Endothelial cell of umbilical vein (primary cell): Measurements from ENCODE around the gene SYTL3. TPM values are rescaled to one million over a fixed set of nuclear protein-coding genes. Genes with fewer than 3 reads are reported as not detected.
A peak's percentile ranks its signal among the peaks of the same experiment; 100 is the strongest.

Experiments
- BruUV-seq: library from RNA; stranded (reverse); fragments of 400-500 nt; replicated peaks from 2 replicates; lab custom pipeline; 2021; lab: Mats Ljungman, UMichigan
- CTCF ChIA-PET: fragments of 300-600, 350-600 bp; sonication (Branson Sonifier 250); formaldehyde crosslinking; loops from one replicate; lab custom pipeline; 2021; ENCODE audit warnings: antibody characterized with exemption, inconsistent platforms; lab: Charles Lee
- POLR2A ChIA-PET: fragments of 300-600, 350-600 bp; sonication (Branson Sonifier 250); formaldehyde crosslinking; loops from one replicate; lab custom pipeline; 2021; ENCODE audit warnings: antibody characterized with exemption, inconsistent platforms; lab: Charles Lee
- DNase-seq: peaks from one replicate; pipeline ENCODE4 v3.0.0-alpha.2; 2011; ENCODE audit warnings: low read depth, low spot score
- FAIRE-seq: peaks from 2 replicates; lab custom pipeline; 2011; peaks lifted over from hg19 to GRCh38; lab: Jason Lieb, UNC
- H2AFZ ChIP-seq: 2 replicates; pipeline ENCODE4 v1.6.0; 2012; ENCODE audit warnings: low read depth, low read length, control low read depth, inconsistent platforms
- H3K27ac ChIP-seq: 2 replicates; pipeline ENCODE4 v1.5.1; 2011; ENCODE audit warnings: low read depth, mild to moderate bottlenecking, control low read depth, low read length, moderate library complexity; ENCODE audit not compliant: insufficient read depth
- H3K27me3 ChIP-seq, 2 experiments: 2 replicates each; pipeline versions ENCODE4 v1.6.0 to v1.6.1; 2011; ENCODE audit warnings: low read length in 2 of 2, mixed read lengths in 1 of 2; ENCODE audit not compliant: control insufficient read depth in 2 of 2, insufficient read depth in 2 of 2
- H3K36me3 ChIP-seq, 2 experiments: 2 replicates in 1 of 2; 3 replicates in 1 of 2; pipeline ENCODE4 v1.5.1; 2011; ENCODE audit warnings: low read length in 2 of 2, mild to moderate bottlenecking in 1 of 2, moderate library complexity in 1 of 2; ENCODE audit not compliant: control insufficient read depth in 2 of 2, insufficient read depth in 2 of 2; ENCODE audit errors: extremely low read depth in 1 of 2
- H3K4me1 ChIP-seq: 3 replicates; pipeline ENCODE4 v1.5.1; 2011; ENCODE audit warnings: mild to moderate bottlenecking, low read length; ENCODE audit not compliant: control insufficient read depth, insufficient read depth; ENCODE audit errors: extremely low read depth
- H3K4me2 ChIP-seq: 2 replicates; pipeline ENCODE4 v1.6.1; 2011; ENCODE audit warnings: low read length, control low read depth, mixed read lengths; ENCODE audit not compliant: insufficient read depth
- H3K4me3 ChIP-seq, 3 experiments: fragments of 200-600 bp in 1 of 3; sonication (generic), shearing (Covaris generic) in 1 of 3; replicated peaks in 1 of 3; 2 replicates each; pipeline ENCODE4 v1.5.1; 2011 to 2016; ENCODE audit warnings: control low read depth in 3 of 3, low read length in 3 of 3, mild to moderate bottlenecking in 2 of 3, inconsistent platforms in 1 of 3, low read depth in 1 of 3, moderate library complexity in 1 of 3; ENCODE audit not compliant: insufficient read depth in 1 of 3
- H3K79me2 ChIP-seq: 2 replicates; pipeline ENCODE4 v1.6.0; 2012; ENCODE audit warnings: low read length, inconsistent platforms; ENCODE audit not compliant: control insufficient read depth, insufficient read depth
- H3K9ac ChIP-seq: replicated peaks from 2 replicates; pipeline ENCODE3; 2011; ENCODE audit warnings: low read length, control low read depth; ENCODE audit not compliant: insufficient read depth; ENCODE audit errors: extremely low read depth
- H3K9me1 ChIP-seq: replicated peaks from 3 replicates; pipeline ENCODE4 v1.6.0; 2011; ENCODE audit warnings: mild to moderate bottlenecking, low read length; ENCODE audit not compliant: control insufficient read depth, insufficient read depth; ENCODE audit errors: extremely low read depth
- H3K9me3 ChIP-seq: replicated peaks from 2 replicates; pipeline ENCODE4 v1.5.1; 2012; ENCODE audit warnings: low read length, inconsistent platforms; ENCODE audit not compliant: control insufficient read depth, insufficient read depth
- H4K20me1 ChIP-seq: replicated peaks from 2 replicates; pipeline ENCODE3; 2011; ENCODE audit warnings: mild to moderate bottlenecking, low read length; ENCODE audit not compliant: control insufficient read depth, insufficient read depth; ENCODE audit errors: extremely low read depth
- GATA2 ChIP-seq: IDR thresholded peaks from 2 replicates; pipeline ENCODE4 v1.7.0; 2011; ENCODE audit warnings: low read depth, mild to moderate bottlenecking, moderate library complexity, mixed read lengths, low read length; ENCODE audit not compliant: insufficient read length, insufficient read depth
- MAX ChIP-seq: IDR thresholded peaks from 2 replicates; pipeline ENCODE4 v1.6.1; 2011; ENCODE audit not compliant: insufficient read depth, insufficient read length
- MYC ChIP-seq: IDR thresholded peaks from one replicate; pipeline ENCODE4 v1.6.1; 2011; ENCODE audit warnings: mild to moderate bottlenecking, low read depth, low read length
- dilution Hi-C: fragments of 300-500 bp; cut with MboI; formaldehyde crosslinking; loops from one replicate; pipeline ENCODE4 v1.15.0; 2019; ENCODE audit warnings: low sequenced_read_pairs; ENCODE audit not compliant: extremely low pct_ligation_motif_present
- intact Hi-C: fragments of 100-400 bp; cut with micrococcal nuclease; formaldehyde crosslinking; loops from one replicate; pipeline ENCODE4 v1.10.0; 2022
- polyA plus RNA-seq, 4 experiments: library from polyadenylated mRNA; depleted of rRNA in 3 of 4; stranded (reverse) in 3 of 4; unstranded in 1 of 4; fragments of >200 nt; gene quantifications; 2 replicates each; pipeline versions ENCODE4 v1.2.1 to v1.2.3, GENCODE V29; 2011 to 2012; ENCODE audit warnings: missing spikeins in 1 of 4
- total RNA-seq: library from RNA; stranded (reverse); gene quantifications from 2 replicates; pipeline ENCODE4 v1.2.3, GENCODE V29; 2021

SYTL3 gene
- total and polyA plus RNA-seq, 2 donors (not counting 3 experiments of a cell fraction or from before 2014, with no cell fraction given) = 0.59 to 0.77 TPM

- Histone ChIP-seq H3K36me3 (no peaks in the 10 kb centered on the region), H3K4me2 (no peak overlapping the region), H3K9ac (no peak overlapping the region), H3K27ac (no peak overlapping the region), H3K27me3 (no peaks in the 10 kb centered on the region), H2AFZ (no peak overlapping the region), H3K4me3 (no peak overlapping the region), H3K79me2 (peaks cover 94% of the 10 kb centered on the region), H3K9me1 (no peaks in the 10 kb centered on the region), H3K4me1 (peaks cover 31% of the 10 kb centered on the region), H4K20me1 (peaks cover 2% of the 10 kb centered on the region), H3K9me3 (no peaks in the 10 kb centered on the region)
- DNase-seq (no peak), FAIRE-seq (no peak)
- ChIA-PET POLR2A (no interaction called here), CTCF (interaction anchor here (0.7 to 2.3 kb wide), 2 partner anchors 9 to 12 kb away, joined by 3 to 7 read pairs; no protein-coding TSS in a partner anchor)
- no peak for TF ChIP-seq MYC
- intact Hi-C loops (no loop called here), dilution Hi-C loops (no loop called here)
- BruUV-seq = no TSS peak
These were observed 151.9 kb downstream of the SYTL3 start for GRCh38 chr6:158801655-158802294.

DNA sequence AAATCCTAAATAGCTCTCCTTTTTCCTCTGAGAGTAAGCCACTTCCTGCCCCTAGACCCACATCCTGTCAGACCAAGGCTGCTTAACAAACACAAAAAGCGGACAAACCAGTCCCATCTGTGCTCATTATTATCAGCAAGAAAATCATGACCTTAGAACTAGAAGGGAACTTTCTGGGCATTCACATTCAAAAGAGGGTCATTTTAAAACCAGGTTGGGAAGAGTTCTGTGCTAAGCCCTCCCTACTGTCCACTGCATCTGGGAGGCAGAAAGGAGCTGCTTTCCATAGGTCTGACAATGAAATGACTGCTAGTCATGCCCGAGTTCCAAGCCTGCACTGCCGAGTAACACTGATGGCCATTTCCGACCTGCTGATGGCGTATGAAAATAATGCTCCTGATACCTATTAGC is 153.9 kb downstream of the SYTL3 start:
- FAIRE-seq = peak; percentile 69
- POLR2A ChIA-PET = interaction anchor here (1.3 kb wide), 1 partner anchor 14 kb away, joined by 4 read pairs; no protein-coding TSS in a partner anchor
- TF ChIP-seq MAX (no peak), GATA2 (peak; percentile 36)

More for the DNA sequence above, 153.9 kb downstream of the SYTL3 start:
- Histone ChIP-seq H3K9me1 (no peaks in the 10 kb centered on the region), H3K36me3 (no peaks in the 10 kb centered on the region), H3K79me2 (peaks cover 94% of the 10 kb centered on the region), H3K4me3 (peak overlapping the region in 1 of 3 experiments; percentile 46), H2AFZ (peak overlapping the region; percentile 34), H3K9ac (peak overlapping the region; percentile 59), H3K4me1 (peaks cover 30% of the 10 kb centered on the region), H4K20me1 (peaks cover 4% of the 10 kb centered on the region), H3K27ac (peak overlapping the region; percentile 73), H3K4me2 (peak overlapping the region; percentile 92), H3K9me3 (no peaks in the 10 kb centered on the region), H3K27me3 (no peaks in the 10 kb centered on the region)
- CTCF ChIA-PET = interaction anchor here (0.7 to 1.3 kb wide), 12 partner anchors 10 to 167 kb away, joined by 3 to 8 read pairs (median 4); no protein-coding TSS in a partner anchor
- dilution Hi-C loops (no loop called here), intact Hi-C loops (no loop called here)
- BruUV-seq = no TSS peak
- peak; percentile 67 for DNase-seq
